Loucy (cell line): ENCODE results near the gene SLC15A2.

ENCODE experiments used
- H2AFZ ChIP-seq: fragments of 200-600 bp; sonication (generic); 2 replicates; pipeline ENCODE4 v1.6.0; 2016; ENCODE audit warnings: antibody characterized with exemption, mild to moderate bottlenecking, low read length, moderate library complexity
- H3F3A ChIP-seq: fragments of 200-600 bp; 2 replicates; pipeline ENCODE4 v1.6.0; 2016; ENCODE audit warnings: antibody characterized with exemption, low read depth, mild to moderate bottlenecking
- H3K27me3 ChIP-seq: fragments of 200-600 bp; sonication (generic); 2 replicates; pipeline ENCODE4 v1.6.1; 2014; ENCODE audit warnings: low read length, mild to moderate bottlenecking; ENCODE audit not compliant: insufficient read depth, poor library complexity, severe bottlenecking
- H3K36me3 ChIP-seq: fragments of 200-600 bp; sonication (generic); 2 replicates; pipeline ENCODE4 v1.6.1; 2016; ENCODE audit warnings: low read length; ENCODE audit not compliant: insufficient read depth
- H3K4me1 ChIP-seq: fragments of 200-600 bp; sonication (generic); 2 replicates; pipeline ENCODE4 v1.5.1; 2014; ENCODE audit warnings: low read length, mild to moderate bottlenecking; ENCODE audit not compliant: insufficient read depth, poor library complexity, severe bottlenecking
- H3K4me2 ChIP-seq: fragments of 200-600 bp; sonication (generic); 2 replicates; pipeline ENCODE4 v1.6.0; 2014; ENCODE audit warnings: antibody characterized with exemption, low read length, low read depth, mild to moderate bottlenecking; ENCODE audit not compliant: poor library complexity, severe bottlenecking
- H3K4me3 ChIP-seq: fragments of 200-600 bp; sonication (generic); 2 replicates; pipeline ENCODE4 v1.5.1; 2014; ENCODE audit warnings: low read length, mild to moderate bottlenecking, mixed read lengths; ENCODE audit not compliant: poor library complexity, severe bottlenecking
- H3K79me2 ChIP-seq: fragments of 200-600 bp; sonication (generic); 2 replicates; pipeline ENCODE4 v1.6.1; 2014; ENCODE audit warnings: low read length; ENCODE audit not compliant: insufficient read depth
- H3K9ac ChIP-seq: fragments of 200-600 bp; sonication (generic); 2 replicates; pipeline ENCODE4 v1.6.0; 2014; ENCODE audit warnings: mild to moderate bottlenecking, low read depth, low read length, moderate library complexity; ENCODE audit not compliant: poor library complexity, severe bottlenecking
- H3K9me2 ChIP-seq: fragments of 200-600 bp; sonication (generic); replicated peaks from 2 replicates; pipeline ENCODE4 v1.6.1; 2016; ENCODE audit warnings: low read depth, low read length, mixed read lengths
- H3K9me3 ChIP-seq: fragments of 200-600 bp; sonication (generic); 2 replicates; pipeline ENCODE4 v1.6.1; 2014; ENCODE audit warnings: mild to moderate bottlenecking, antibody characterized with exemption, low read length, low read depth; ENCODE audit not compliant: insufficient read depth
- H4K20me1 ChIP-seq: fragments of 200-600 bp; sonication (generic); 2 replicates; pipeline ENCODE4 v1.6.0; 2014; ENCODE audit warnings: antibody characterized with exemption, low read length, mild to moderate bottlenecking; ENCODE audit not compliant: insufficient read depth, poor library complexity, severe bottlenecking
- EZH2phosphoT487 ChIP-seq: fragments of 200-600 bp; IDR thresholded peaks from 2 replicates; pipeline ENCODE4 v1.6.1; 2018; ENCODE audit warnings: antibody characterized with exemption, mild to moderate bottlenecking, moderate library complexity, borderline replicate concordance
- TF ChIP-seq, protein P1 (sequence below): fragments of 200-600 bp; sonication (generic); conservative IDR thresholded peaks from 2 replicates; pipeline ENCODE4 v1.5.1; 2014; ENCODE audit warnings: mild to moderate bottlenecking, antibody characterized with exemption, low read length

Gene SLC15A2

DNA sequence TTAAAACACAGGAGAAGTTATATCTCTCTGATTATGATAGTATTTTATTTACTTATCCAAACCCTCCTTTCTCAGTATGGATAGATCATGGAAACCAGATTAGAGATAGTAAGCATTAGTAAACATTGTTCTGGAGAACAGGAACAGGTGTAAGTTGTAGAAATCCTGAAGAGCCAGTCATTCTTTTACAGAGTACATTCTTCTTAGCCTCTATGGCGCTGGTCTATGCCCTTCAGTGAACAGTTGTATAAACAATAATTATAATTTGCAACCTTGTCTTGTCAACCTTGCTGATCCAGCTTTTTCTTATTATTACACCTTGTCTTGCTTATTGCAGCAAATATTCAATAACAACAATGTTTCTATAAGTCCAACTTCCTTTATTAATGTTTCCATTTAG is 47.4 kb downstream of the SLC15A2 start:
- Histone ChIP-seq H3K9ac (no peak overlapping the region), H3K4me3 (no peak overlapping the region), H3K4me2 (no peak overlapping the region), H3K27me3 (no peaks in the 10 kb centered on the region), H3K36me3 (peaks cover 8% of the 10 kb centered on the region; the same call in 1 of the 2 replicates), H3K9me3 (no peaks in the 10 kb centered on the region), H3K79me2 (no peaks in the 10 kb centered on the region), H3K9me2 (no peaks in the 10 kb centered on the region), H2AFZ (no peak overlapping the region), H3K4me1 (no peaks in the 10 kb centered on the region), H4K20me1 (no peaks in the 10 kb centered on the region), H3F3A (no peaks in the 10 kb centered on the region)
- TF ChIP-seq EZH2phosphoT487, result no peak
- TF ChIP-seq, protein P1, sequence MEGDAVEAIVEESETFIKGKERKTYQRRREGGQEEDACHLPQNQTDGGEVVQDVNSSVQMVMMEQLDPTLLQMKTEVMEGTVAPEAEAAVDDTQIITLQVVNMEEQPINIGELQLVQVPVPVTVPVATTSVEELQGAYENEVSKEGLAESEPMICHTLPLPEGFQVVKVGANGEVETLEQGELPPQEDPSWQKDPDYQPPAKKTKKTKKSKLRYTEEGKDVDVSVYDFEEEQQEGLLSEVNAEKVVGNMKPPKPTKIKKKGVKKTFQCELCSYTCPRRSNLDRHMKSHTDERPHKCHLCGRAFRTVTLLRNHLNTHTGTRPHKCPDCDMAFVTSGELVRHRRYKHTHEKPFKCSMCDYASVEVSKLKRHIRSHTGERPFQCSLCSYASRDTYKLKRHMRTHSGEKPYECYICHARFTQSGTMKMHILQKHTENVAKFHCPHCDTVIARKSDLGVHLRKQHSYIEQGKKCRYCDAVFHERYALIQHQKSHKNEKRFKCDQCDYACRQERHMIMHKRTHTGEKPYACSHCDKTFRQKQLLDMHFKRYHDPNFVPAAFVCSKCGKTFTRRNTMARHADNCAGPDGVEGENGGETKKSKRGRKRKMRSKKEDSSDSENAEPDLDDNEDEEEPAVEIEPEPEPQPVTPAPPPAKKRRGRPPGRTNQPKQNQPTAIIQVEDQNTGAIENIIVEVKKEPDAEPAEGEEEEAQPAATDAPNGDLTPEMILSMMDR, result no peak

DNA sequence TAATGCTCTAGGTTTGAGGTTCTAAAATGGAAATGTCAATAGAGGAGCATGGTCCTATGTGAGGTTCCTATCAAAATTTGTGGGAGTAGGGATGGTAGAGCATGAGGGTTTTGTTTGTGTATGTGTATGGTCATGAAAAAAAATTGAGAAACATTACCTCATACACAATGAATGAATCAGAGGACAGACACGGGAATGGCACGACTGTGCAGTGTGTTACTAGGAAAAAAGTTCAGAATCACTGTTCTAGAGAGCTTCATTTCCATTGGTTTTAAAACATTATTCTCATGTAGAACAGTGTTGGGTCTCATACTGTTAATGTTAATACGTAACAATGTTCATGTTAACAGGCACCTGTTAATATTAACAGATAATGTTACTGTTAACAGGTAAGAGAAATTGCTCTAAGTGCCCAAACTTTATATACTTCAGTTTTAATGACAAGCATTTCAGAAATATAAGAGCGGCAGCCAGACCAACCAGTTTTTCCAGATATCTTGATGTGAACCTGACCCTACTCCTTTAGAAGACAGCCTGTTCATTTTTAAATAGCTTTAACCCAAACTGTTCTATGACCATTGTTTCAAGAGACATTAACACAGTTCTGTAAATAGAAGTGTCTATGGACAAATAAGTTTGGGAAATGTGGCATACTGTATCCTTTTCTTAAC is 48.0 kb downstream of the SLC15A2 start:
- H4K20me1 ChIP-seq, result no peaks in the 10 kb centered on the region
- H3K27me3 ChIP-seq, result no peaks in the 10 kb centered on the region
- TF ChIP-seq EZH2phosphoT487, result no peak
- TF ChIP-seq, protein P1, result no peak
- no peaks in the 10 kb centered on the region for H3F3A ChIP-seq
- no peaks in the 10 kb centered on the region for H3K9me3 ChIP-seq
- H3K4me3 ChIP-seq, result no peak overlapping the region
- no peaks in the 10 kb centered on the region for H3K4me1 ChIP-seq
- no peak overlapping the region for H2AFZ ChIP-seq
- H3K36me3 ChIP-seq, result peaks cover 8% of the 10 kb centered on the region; the same call in 1 of the 2 replicates
- H3K4me2 ChIP-seq, result no peak overlapping the region
- no peaks in the 10 kb centered on the region for H3K9me2 ChIP-seq
- H3K9ac ChIP-seq, result no peak overlapping the region
- H3K79me2 ChIP-seq, result no peaks in the 10 kb centered on the region

DNA sequence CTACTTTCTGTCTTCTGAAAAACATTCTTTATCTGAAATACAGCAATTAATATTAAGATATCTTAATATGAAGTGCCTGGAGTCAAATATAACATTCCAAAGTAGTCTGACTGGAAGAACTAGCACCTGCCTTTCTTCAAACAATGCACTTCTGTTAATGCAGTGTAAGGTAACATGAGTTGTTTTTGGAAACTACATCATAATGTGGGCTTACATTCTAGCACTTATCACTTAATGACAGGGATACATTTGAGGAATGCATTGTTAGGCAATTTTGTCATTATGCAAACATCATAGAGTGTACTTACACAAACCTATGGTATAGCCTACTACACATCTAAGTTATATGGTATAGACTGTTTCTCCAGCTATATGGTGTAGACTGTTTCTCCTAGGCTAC is 49.2 kb downstream of the SLC15A2 start:
- no peaks in the 10 kb centered on the region for H3K27me3 ChIP-seq
- H4K20me1 ChIP-seq, result no peaks in the 10 kb centered on the region
- H3K9ac ChIP-seq, result no peak overlapping the region
- no peak overlapping the region for H3K4me3 ChIP-seq
- no peaks in the 10 kb centered on the region for H3K4me1 ChIP-seq
- H3K9me3 ChIP-seq, result no peaks in the 10 kb centered on the region
- H3K79me2 ChIP-seq, result no peaks in the 10 kb centered on the region
- H2AFZ ChIP-seq, result no peak overlapping the region
- H3K4me2 ChIP-seq, result no peak overlapping the region
- no peaks in the 10 kb centered on the region for H3F3A ChIP-seq
- no peaks in the 10 kb centered on the region for H3K9me2 ChIP-seq
- peaks cover 8% of the 10 kb centered on the region; the same call in 1 of the 2 replicates for H3K36me3 ChIP-seq
- TF ChIP-seq EZH2phosphoT487, result no peak

DNA sequence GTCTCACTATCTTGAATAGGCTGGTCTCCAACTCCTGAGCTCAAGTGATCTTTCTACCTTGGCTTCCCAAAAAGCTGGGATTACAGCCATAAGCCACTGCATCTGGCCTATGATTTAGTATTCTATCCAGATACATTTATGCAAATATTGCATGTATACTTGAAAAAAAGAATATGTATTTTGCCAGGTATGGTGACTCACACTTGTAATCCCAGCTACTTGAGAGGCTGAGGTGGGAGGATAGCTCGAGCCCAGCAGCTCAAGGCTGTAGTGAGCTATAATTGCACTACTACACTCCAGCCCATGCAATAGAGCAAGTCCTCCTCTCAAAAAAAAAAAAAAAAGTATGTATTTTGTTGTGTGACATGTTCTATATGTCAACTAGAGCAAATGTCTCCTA is 54.4 kb downstream of the SLC15A2 start:
- H3K4me1 ChIP-seq, result no peaks in the 10 kb centered on the region
- H3F3A ChIP-seq, result no peaks in the 10 kb centered on the region
- H3K79me2 ChIP-seq, result no peaks in the 10 kb centered on the region
- TF ChIP-seq, protein P1, result no peak
- TF ChIP-seq EZH2phosphoT487, result no peak
- no peaks in the 10 kb centered on the region for H3K27me3 ChIP-seq
- no peak overlapping the region for H3K4me2 ChIP-seq
- no peaks in the 10 kb centered on the region for H3K36me3 ChIP-seq
- no peaks in the 10 kb centered on the region; the same call in 1 of the 2 replicates for H3K9me3 ChIP-seq
- H2AFZ ChIP-seq, result no peak overlapping the region
- no peaks in the 10 kb centered on the region for H4K20me1 ChIP-seq
- no peak overlapping the region for H3K9ac ChIP-seq
- no peak overlapping the region for H3K4me3 ChIP-seq
- no peaks in the 10 kb centered on the region for H3K9me2 ChIP-seq
